H9 (cell line): ENCODE results near the gene MED8. TPM values are rescaled to one million over a fixed set of nuclear protein-coding genes. Genes with fewer than 3 reads are reported as not detected.

Source experiments
- DNase-seq: peaks from one replicate; pipeline ENCODE4 v3.0.0-alpha.2; 2017
- H2AFZ ChIP-seq: one replicate; pipeline ENCODE4 v1.6.1; 2013; ENCODE audit warnings: mild to moderate bottlenecking, low read length, control low read depth, moderate library complexity
- H2AK5ac ChIP-seq: 2 replicates; pipeline ENCODE4 v1.6.1; 2013; ENCODE audit warnings: low read length, control low read depth, mixed read lengths; ENCODE audit not compliant: insufficient read length
- H2BK120ac ChIP-seq: one replicate; pipeline ENCODE4 v1.6.1; 2013; ENCODE audit warnings: low read depth, mild to moderate bottlenecking, low read length, control low read depth, inconsistent platforms; ENCODE audit not compliant: poor library complexity, severe bottlenecking
- H2BK12ac ChIP-seq: 2 replicates; pipeline ENCODE4 v1.6.1; 2013; ENCODE audit warnings: low read length, control low read depth, mixed read lengths, low read depth; ENCODE audit not compliant: insufficient read length
- H2BK15ac ChIP-seq: 2 replicates; pipeline ENCODE4 v1.6.1; 2013; ENCODE audit warnings: low read depth, low read length, control low read depth
- H2BK20ac ChIP-seq: one replicate; pipeline ENCODE4 v1.6.1; 2013; ENCODE audit warnings: low read depth, mild to moderate bottlenecking, low read length, control low read depth, inconsistent platforms; ENCODE audit not compliant: poor library complexity, severe bottlenecking
- H2BK5ac ChIP-seq: 2 replicates; pipeline ENCODE4 v1.6.1; 2013; ENCODE audit warnings: low read length, control low read depth, mixed read lengths; ENCODE audit not compliant: insufficient read length
- H3K14ac ChIP-seq: 2 replicates; pipeline ENCODE4 v1.6.1; 2013; ENCODE audit warnings: low read length, control low read depth; ENCODE audit not compliant: insufficient read depth
- H3K18ac ChIP-seq: 2 replicates; pipeline ENCODE4 v1.6.1; 2013; ENCODE audit warnings: low read depth, mild to moderate bottlenecking, mixed read lengths, low read length, control low read depth; ENCODE audit not compliant: insufficient read length
- H3K23ac ChIP-seq: 2 replicates; pipeline ENCODE4 v1.6.1; 2013; ENCODE audit warnings: low read length, control low read depth, mixed read lengths, low read depth; ENCODE audit not compliant: insufficient read length
- H3K23me2 ChIP-seq: 2 replicates; pipeline ENCODE4 v1.6.1; 2013; ENCODE audit warnings: low read depth, mild to moderate bottlenecking, mixed read lengths, low read length, control low read depth; ENCODE audit not compliant: insufficient read length, poor library complexity, severe bottlenecking
- H3K27ac ChIP-seq: 2 replicates; pipeline ENCODE4 v1.5.1; 2013; ENCODE audit warnings: low read length, control low read depth, mixed read lengths, low read depth; ENCODE audit not compliant: insufficient read length
- H3K27me3 ChIP-seq: 2 replicates; pipeline ENCODE4 v1.6.1; 2013; ENCODE audit warnings: low read length, control low read depth, inconsistent platforms; ENCODE audit not compliant: insufficient read depth
- H3K4ac ChIP-seq: 2 replicates; pipeline ENCODE4 v1.6.1; 2013; ENCODE audit warnings: low read depth, mild to moderate bottlenecking, control low read depth, inconsistent platforms, low read length, moderate library complexity
- H3K4me1 ChIP-seq: 2 replicates; pipeline ENCODE4 v1.6.1; 2013; ENCODE audit warnings: low read length, control low read depth, inconsistent platforms; ENCODE audit not compliant: insufficient read depth
- H3K4me2 ChIP-seq: 2 replicates; pipeline ENCODE4 v1.6.1; 2013; ENCODE audit warnings: low read length, control low read depth, mixed read lengths; ENCODE audit not compliant: insufficient read length, insufficient read depth
- H3K56ac ChIP-seq: 2 replicates; pipeline ENCODE4 v1.6.1; 2013; ENCODE audit warnings: low read depth, mild to moderate bottlenecking, mixed read lengths, low read length, control low read depth; ENCODE audit not compliant: insufficient read length
- H3K79me1 ChIP-seq: 2 replicates; pipeline ENCODE4 v1.6.1; 2013; ENCODE audit warnings: low read depth, mild to moderate bottlenecking, moderate library complexity, low read length, control low read depth, inconsistent platforms; ENCODE audit not compliant: insufficient read depth, poor library complexity, severe bottlenecking
- H3K79me2 ChIP-seq: 2 replicates; pipeline ENCODE4 v1.6.1; 2013; ENCODE audit warnings: low read length, control low read depth, inconsistent platforms; ENCODE audit not compliant: insufficient read depth
- H3K9ac ChIP-seq: 2 replicates; pipeline ENCODE4 v1.6.1; 2013; ENCODE audit warnings: low read length, control low read depth, mixed read lengths; ENCODE audit not compliant: insufficient read length; ENCODE audit errors: extremely low read depth
- H3K9me3 ChIP-seq: one replicate; pipeline ENCODE4 v1.6.1; 2013; ENCODE audit warnings: low read depth, low read length, inconsistent platforms; ENCODE audit not compliant: control insufficient read depth
- H3T11ph ChIP-seq: one replicate; pipeline ENCODE4 v1.6.1; 2013; ENCODE audit warnings: mild to moderate bottlenecking, low read length, control low read depth, inconsistent platforms
- H4K20me1 ChIP-seq: one replicate; pipeline ENCODE4 v1.6.1; 2013; ENCODE audit not compliant: control insufficient read depth, insufficient read length, insufficient read depth
- H4K5ac ChIP-seq: 2 replicates; pipeline ENCODE4 v1.6.1; 2013; ENCODE audit warnings: low read depth, mild to moderate bottlenecking, mixed read lengths, low read length, control low read depth; ENCODE audit not compliant: insufficient read length
- H4K8ac ChIP-seq: replicated peaks from 2 replicates; pipeline ENCODE4 v1.6.1; 2013; ENCODE audit warnings: low read length, control low read depth, mixed read lengths, low read depth; ENCODE audit not compliant: insufficient read length
- H4K91ac ChIP-seq: 2 replicates; pipeline ENCODE4 v1.6.1; 2013; ENCODE audit warnings: low read depth, mild to moderate bottlenecking, moderate library complexity, mixed read lengths, low read length, control low read depth; ENCODE audit not compliant: insufficient read length
- H3K27ac Mint-ChIP-seq, 3 experiments: 2 replicates in 2 of 3; 3 replicates in 1 of 3; pipeline ENCODE4 v1.8.0; 2020 to 2021; ENCODE audit warnings: mixed read lengths in 3 of 3, mild to moderate bottlenecking in 1 of 3, moderate library complexity in 1 of 3
- H3K27me3 Mint-ChIP-seq: 2 replicates; pipeline ENCODE4 v1.8.0; 2021; ENCODE audit warnings: low read depth, mild to moderate bottlenecking, moderate library complexity, mixed read lengths
- H3K36me3 Mint-ChIP-seq, 3 experiments: 2 replicates in 2 of 3; 3 replicates in 1 of 3; pipeline ENCODE4 v1.8.0; 2020 to 2021; ENCODE audit warnings: low read depth in 3 of 3, mixed read lengths in 3 of 3; ENCODE audit not compliant: insufficient read depth in 1 of 3
- H3K4me1 Mint-ChIP-seq, 2 experiments: 2 replicates each; pipeline ENCODE4 v1.8.0; 2020; ENCODE audit warnings: mixed read lengths in 2 of 2
- H3K4me3 Mint-ChIP-seq, 2 experiments: 2 replicates in 1 of 2; 3 replicates in 1 of 2; pipeline ENCODE4 v1.8.0; 2020 to 2021; ENCODE audit warnings: mild to moderate bottlenecking in 2 of 2, mixed read lengths in 2 of 2, moderate library complexity in 1 of 2
- H3K9me3 Mint-ChIP-seq, 2 experiments: 2 replicates in 1 of 2; 3 replicates in 1 of 2; pipeline ENCODE4 v1.8.0; 2020; ENCODE audit warnings: mild to moderate bottlenecking in 2 of 2, mixed read lengths in 2 of 2, moderate library complexity in 1 of 2
- CTCF ChIP-seq: fragments of 200-600 bp; sonication (generic); conservative IDR thresholded peaks from 3 replicates; pipeline ENCODE4 v1.8.0; 2021; ENCODE audit warnings: antibody characterized with exemption, mild to moderate bottlenecking
- WGBS: extraction: QIAGEN DNeasy Blood & Tissue Kit; methylation state at CpG from one replicate; pipeline ENCODE4 v1.1.7; 2013; ENCODE audit warnings: missing lambda C conversion rate, low lambda C conversion rate, mixed read lengths; ENCODE audit not compliant: insufficient read length; ENCODE audit errors: extremely low coverage; 5-methylcytosine and 5-hydroxymethylcytosine counted together
- total RNA-seq: library from RNA; stranded (reverse); gene quantifications from 2 replicates; pipeline ENCODE4 v1.2.1, GENCODE V29; 2021

Gene MED8
- total RNA-seq, 1 experiment from 2014 or later = 23.0 TPM

DNA sequence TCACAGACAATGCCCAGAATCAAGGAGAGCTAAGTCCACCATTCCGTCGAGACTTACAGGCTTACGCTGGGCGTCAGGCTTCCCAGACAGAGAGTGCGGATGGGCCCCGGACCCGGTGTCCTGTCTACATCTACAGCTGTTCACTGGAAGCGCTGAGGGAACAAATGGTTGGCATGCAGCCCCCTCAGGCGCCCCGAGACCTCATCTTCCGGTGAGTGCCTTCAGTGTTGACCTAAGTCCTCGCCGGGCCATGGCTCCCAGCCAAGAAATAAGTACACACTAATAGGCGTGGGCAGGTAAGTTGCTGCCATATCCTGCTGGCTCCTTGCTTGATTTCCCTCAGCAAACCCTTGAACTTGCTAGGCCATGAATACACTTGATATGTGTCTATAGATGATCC lies 37.9 kb upstream of the MED8 start:
- Histone ChIP-seq H2BK12ac (no peak overlapping the region), H4K91ac (no peak overlapping the region), H3K56ac (no peak overlapping the region), H3K27ac (no peak overlapping the region), H3K9me3 (no peaks in the 10 kb centered on the region), H4K8ac (no peak overlapping the region), H2AFZ (no peak overlapping the region), H2BK5ac (no peak overlapping the region), H3K23me2 (no peaks in the 10 kb centered on the region), H3K18ac (no peak overlapping the region), H3T11ph (no peak overlapping the region), H4K20me1 (no peaks in the 10 kb centered on the region), H3K4me2 (no peak overlapping the region), H2BK20ac (no peak overlapping the region), H3K79me2 (no peaks in the 10 kb centered on the region), H3K23ac (no peak overlapping the region), H4K5ac (no peak overlapping the region), H3K9ac (no peak overlapping the region), H2BK120ac (no peak overlapping the region), H3K79me1 (no peaks in the 10 kb centered on the region), H3K14ac (no peak overlapping the region), H2AK5ac (no peak overlapping the region), H3K4ac (no peak overlapping the region), H2BK15ac (no peak overlapping the region), H3K27me3 (no peaks in the 10 kb centered on the region), H3K4me1 (no peaks in the 10 kb centered on the region)
- peaks cover 25 to 78% (median 76%) of the 10 kb centered on the region in 3 experiments; a peak in 6 of 7 replicates for H3K36me3 Mint-ChIP-seq
- H3K9me3 Mint-ChIP-seq = no peaks in the 10 kb centered on the region
- H3K4me3 Mint-ChIP-seq = no peak overlapping the region
- H3K27ac Mint-ChIP-seq = no peak overlapping the region; a peak in 1 of 7 replicates
- no peak for DNase-seq
- no peak for TF ChIP-seq CTCF
- WGBS = no CpG with 5 or more reads among the region's 14 CpGs
- H3K4me1 Mint-ChIP-seq = peaks cover 2 to 3% of the 10 kb centered on the region in 2 experiments; a peak in 1 of 4 replicates
- H3K27me3 Mint-ChIP-seq = no peaks in the 10 kb centered on the region
